Caco-2 (cell line): ENCODE results near the gene SEC22C. TPM values are rescaled to one million over a fixed set of nuclear protein-coding genes. Genes with fewer than 3 reads are reported as not detected.

Source experiments
- BruUV-seq: library from RNA; stranded (reverse); fragments of 400-500 nt; replicated peaks from 2 replicates; lab custom pipeline; 2021; lab: Mats Ljungman, UMichigan
- CTCF ChIA-PET: fragments of 300-600 bp; sonication (Branson Sonifier 250); formaldehyde crosslinking; loops from one replicate; lab custom pipeline; 2022; ENCODE audit warnings: antibody characterized with exemption; lab: Charles Lee
- POLR2A ChIA-PET: fragments of 300-600 bp; sonication (Branson Sonifier 250); formaldehyde crosslinking; loops from one replicate; lab custom pipeline; 2022; ENCODE audit warnings: antibody characterized with exemption; lab: Charles Lee
- DNase-seq, 2 experiments: peaks; one replicate each; pipeline versions ENCODE4 v3.0.0 to v3.0.0-alpha.2; 2020 to 2022
- H3K27me3 ChIP-seq: replicated peaks from 2 replicates; pipeline ENCODE4 v1.6.0; 2011; ENCODE audit warnings: low read length; ENCODE audit not compliant: control insufficient read depth, insufficient read depth
- H3K36me3 ChIP-seq: 2 replicates; pipeline ENCODE4 v1.5.1; 2011; ENCODE audit warnings: low read length; ENCODE audit not compliant: control insufficient read depth, insufficient read depth
- H3K4me1 ChIP-seq: fragments of 250-450 bp; sonication (Bioruptor Pico); 2 replicates; pipeline ENCODE4 v1.5.1; 2020; ENCODE audit warnings: mild to moderate bottlenecking
- H3K4me3 ChIP-seq: 2 replicates; pipeline ENCODE4 v1.5.1; 2011; ENCODE audit warnings: low read depth, mild to moderate bottlenecking, control low read depth, low read length
- H3K9me3 ChIP-seq: fragments of 250-450 bp; sonication (Bioruptor Pico); 2 replicates; pipeline ENCODE4 v1.5.1; 2020; ENCODE audit warnings: mild to moderate bottlenecking, moderate library complexity
- H3K27ac Mint-ChIP-seq: one replicate; pipeline ENCODE4 v1.8.0; 2022; ENCODE audit warnings: mixed read lengths; ENCODE audit not compliant: unreplicated experiment
- H3K27me3 Mint-ChIP-seq: one replicate; pipeline ENCODE4 v1.8.0; 2022; ENCODE audit warnings: mixed read lengths; ENCODE audit not compliant: insufficient read depth, unreplicated experiment
- H3K36me3 Mint-ChIP-seq: one replicate; pipeline ENCODE4 v1.8.0; 2022; ENCODE audit warnings: mild to moderate bottlenecking, mixed read lengths; ENCODE audit not compliant: insufficient read depth, unreplicated experiment
- H3K4me1 Mint-ChIP-seq: one replicate; pipeline ENCODE4 v1.8.0; 2022; ENCODE audit warnings: low read depth, mixed read lengths; ENCODE audit not compliant: unreplicated experiment
- H3K4me3 Mint-ChIP-seq: one replicate; pipeline ENCODE4 v1.8.0; 2022; ENCODE audit warnings: mild to moderate bottlenecking, moderate library complexity, mixed read lengths; ENCODE audit not compliant: unreplicated experiment
- H3K9me3 Mint-ChIP-seq: one replicate; pipeline ENCODE4 v1.8.0; 2022; ENCODE audit warnings: mixed read lengths; ENCODE audit not compliant: unreplicated experiment
- intact Hi-C: fragments of 100-400 bp; cut with micrococcal nuclease; formaldehyde crosslinking; loops from one replicate; pipeline ENCODE4 v1.10.0; 2022; ENCODE audit not compliant: unreplicated experiment
- total RNA-seq: library from RNA; stranded (reverse); gene quantifications from 2 replicates; pipeline ENCODE4 v1.2.3, GENCODE V29; 2022
- TF ChIP-seq, protein P1 (sequence below), 2 experiments: fragments of 200-600 bp in 1 of 2; IDR thresholded peaks; 1 replicate in 1 of 2; 2 replicates in 1 of 2; pipeline versions ENCODE4 v1.5.1 to v1.8.0; 2011 to 2022; ENCODE audit warnings: antibody characterized with exemption in 1 of 2, control low read depth in 1 of 2, inconsistent platforms in 1 of 2, low read depth in 1 of 2, low read length in 1 of 2, mild to moderate bottlenecking in 1 of 2, moderate library complexity in 1 of 2; ENCODE audit not compliant: insufficient read depth in 1 of 2, severe bottlenecking in 1 of 2, unreplicated experiment in 1 of 2

Gene SEC22C
- total RNA-seq, 1 experiment from 2014 or later, result 36.4 TPM

DNA sequence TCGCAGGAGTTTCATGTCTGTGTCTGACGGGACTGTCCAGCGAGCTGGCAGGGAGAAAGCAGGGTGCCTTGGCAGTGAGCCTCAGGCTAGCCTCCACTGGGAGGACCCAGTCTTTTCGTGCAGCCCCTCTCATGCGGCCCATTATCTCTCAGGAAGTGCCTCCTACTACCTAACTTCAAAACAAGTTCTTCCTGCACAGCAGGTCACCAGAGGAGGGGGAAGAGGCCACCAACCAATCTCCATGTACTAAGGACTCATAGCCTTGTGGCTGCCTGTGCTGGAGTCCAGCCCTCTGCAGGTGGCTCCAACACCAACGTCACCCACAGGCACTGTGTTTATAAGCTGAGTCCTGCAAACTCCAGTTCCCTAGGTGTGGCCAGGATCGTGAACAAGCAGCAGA, 74.5 kb downstream of the SEC22C start:
- DNase-seq, result peak; percentile 59 to 72
- H3K4me1 ChIP-seq, result peaks cover 42% of the 10 kb centered on the region
- Mint-ChIP-seq H3K36me3 (peaks cover 2% of the 10 kb centered on the region), H3K27me3 (no peaks in the 10 kb centered on the region), H3K4me1 (peaks cover 27% of the 10 kb centered on the region), H3K9me3 (no peaks in the 10 kb centered on the region), H3K4me3 (no peak overlapping the region), H3K27ac (peak overlapping the region; percentile 64)
- H3K9me3 ChIP-seq, result no peaks in the 10 kb centered on the region
- intact Hi-C loops, result loop anchor here (1.0 kb wide), 1 partner anchor 29 kb away; no protein-coding TSS in a partner anchor
- no peak overlapping the region for H3K4me3 ChIP-seq
- H3K27me3 ChIP-seq, result no peaks in the 10 kb centered on the region
- no TSS peak for BruUV-seq
- CTCF ChIA-PET, result interaction anchor here (0.7 to 1.0 kb wide), 2 partner anchors 41 to 345 kb away, joined by 3 read pairs; no protein-coding TSS in a partner anchor
- TF ChIP-seq, protein P1, sequence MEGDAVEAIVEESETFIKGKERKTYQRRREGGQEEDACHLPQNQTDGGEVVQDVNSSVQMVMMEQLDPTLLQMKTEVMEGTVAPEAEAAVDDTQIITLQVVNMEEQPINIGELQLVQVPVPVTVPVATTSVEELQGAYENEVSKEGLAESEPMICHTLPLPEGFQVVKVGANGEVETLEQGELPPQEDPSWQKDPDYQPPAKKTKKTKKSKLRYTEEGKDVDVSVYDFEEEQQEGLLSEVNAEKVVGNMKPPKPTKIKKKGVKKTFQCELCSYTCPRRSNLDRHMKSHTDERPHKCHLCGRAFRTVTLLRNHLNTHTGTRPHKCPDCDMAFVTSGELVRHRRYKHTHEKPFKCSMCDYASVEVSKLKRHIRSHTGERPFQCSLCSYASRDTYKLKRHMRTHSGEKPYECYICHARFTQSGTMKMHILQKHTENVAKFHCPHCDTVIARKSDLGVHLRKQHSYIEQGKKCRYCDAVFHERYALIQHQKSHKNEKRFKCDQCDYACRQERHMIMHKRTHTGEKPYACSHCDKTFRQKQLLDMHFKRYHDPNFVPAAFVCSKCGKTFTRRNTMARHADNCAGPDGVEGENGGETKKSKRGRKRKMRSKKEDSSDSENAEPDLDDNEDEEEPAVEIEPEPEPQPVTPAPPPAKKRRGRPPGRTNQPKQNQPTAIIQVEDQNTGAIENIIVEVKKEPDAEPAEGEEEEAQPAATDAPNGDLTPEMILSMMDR (IDR thresholded peaks at IDR 0.05; ENCODE audit: insufficient read depth in 1 of 2, low read depth in 1 of 2, low read length in 1 of 2, severe bottlenecking in 1 of 2, unreplicated experiment in 1 of 2), result peak in 1 of 2 experiments; percentile 13
- POLR2A ChIA-PET, result interaction anchor here (0.7 kb wide), 1 partner anchor 19 kb away, joined by 8 read pairs; no protein-coding TSS in a partner anchor
- no peaks in the 10 kb centered on the region for H3K36me3 ChIP-seq

DNA sequence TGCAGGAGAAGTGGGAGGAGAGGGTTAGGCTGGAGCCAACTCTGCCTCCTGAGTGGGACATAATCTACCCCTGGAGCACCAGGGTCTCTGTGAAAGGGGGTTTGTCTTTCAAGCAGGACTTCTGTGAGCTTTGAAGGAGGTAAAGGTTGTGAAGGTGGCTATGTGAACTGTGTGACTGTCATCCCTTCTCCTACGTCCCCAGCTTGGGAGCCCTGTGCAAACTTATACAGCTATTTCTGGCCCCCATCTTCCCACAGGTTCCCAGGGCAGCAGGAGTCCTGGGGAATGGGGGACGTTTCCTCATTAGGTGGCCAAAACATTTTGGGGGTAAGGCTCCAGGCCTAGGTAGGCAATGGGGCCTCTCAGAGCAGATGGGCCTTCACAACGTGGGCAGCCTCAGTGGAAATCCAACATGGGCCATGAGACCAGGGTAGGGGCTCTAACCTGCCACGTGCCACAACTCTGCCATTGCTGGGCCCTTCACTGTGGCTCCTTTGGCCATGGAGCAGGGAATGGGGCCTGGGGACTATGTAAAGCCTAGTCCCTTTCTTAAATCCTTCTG, 75.8 kb downstream of the SEC22C start:
- no peaks in the 10 kb centered on the region for H3K9me3 ChIP-seq
- Mint-ChIP-seq H3K9me3 (no peaks in the 10 kb centered on the region), H3K4me3 (no peak overlapping the region), H3K4me1 (peaks cover 26% of the 10 kb centered on the region), H3K27me3 (peaks cover under 1% of the 10 kb centered on the region), H3K36me3 (peaks cover 8% of the 10 kb centered on the region), H3K27ac (no peak overlapping the region)
- H3K27me3 ChIP-seq, result no peaks in the 10 kb centered on the region
- intact Hi-C loops, result no loop called here
- no peaks in the 10 kb centered on the region for H3K36me3 ChIP-seq
- CTCF ChIA-PET, result no interaction called here
- H3K4me1 ChIP-seq, result peaks cover 35% of the 10 kb centered on the region
- TF ChIP-seq, protein P1 (IDR thresholded peaks at IDR 0.05; ENCODE audit: insufficient read depth in 1 of 2, low read depth in 1 of 2, low read length in 1 of 2, severe bottlenecking in 1 of 2, unreplicated experiment in 1 of 2), result no peak
- BruUV-seq, result no TSS peak
- POLR2A ChIA-PET, result no interaction called here
- H3K4me3 ChIP-seq, result no peak overlapping the region
- DNase-seq, result peak in 1 of 2 experiments; percentile 2

DNA sequence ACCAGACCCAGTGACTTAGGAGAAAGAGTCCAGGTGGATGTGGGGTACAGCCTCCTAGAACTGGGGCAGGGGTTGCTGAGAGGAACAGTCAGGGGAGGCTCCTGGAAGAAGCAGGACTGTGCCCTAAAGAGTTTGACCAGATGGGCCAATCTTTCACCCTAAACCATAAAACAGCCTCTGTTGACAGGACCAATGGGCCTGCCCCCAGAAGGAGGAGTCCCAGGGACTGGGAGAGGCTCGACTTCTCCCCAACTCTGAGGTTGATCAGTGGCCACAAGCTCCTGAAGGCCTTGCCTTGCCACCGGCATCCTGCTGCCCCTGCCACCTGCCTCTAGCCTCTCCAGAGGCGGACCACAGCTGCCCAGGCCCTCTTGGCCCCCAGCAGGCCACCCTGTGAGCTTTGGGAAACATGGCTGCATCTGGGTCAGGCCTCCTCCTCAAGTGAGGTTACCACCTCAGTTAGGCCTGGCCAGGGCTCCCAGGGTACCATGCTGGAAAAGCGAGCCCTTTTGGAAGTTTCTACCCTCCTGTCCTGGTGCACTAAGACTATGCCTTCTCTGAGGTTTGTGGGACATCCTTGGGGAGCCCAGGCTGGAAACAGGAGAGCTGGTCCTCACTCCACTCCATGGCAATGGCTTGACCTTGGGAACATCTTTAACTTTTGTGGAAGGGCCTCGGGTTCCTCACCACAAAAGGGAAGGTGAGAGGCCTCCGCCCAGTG, 76.5 kb downstream of the SEC22C start:
- TF ChIP-seq, protein P1 (IDR thresholded peaks at IDR 0.05; ENCODE audit: insufficient read depth in 1 of 2, low read depth in 1 of 2, low read length in 1 of 2, severe bottlenecking in 1 of 2, unreplicated experiment in 1 of 2), result no peak
- BruUV-seq, result no TSS peak
- H3K9me3 Mint-ChIP-seq, result no peaks in the 10 kb centered on the region
- intact Hi-C loops, result no loop called here
- no peak overlapping the region for H3K4me3 ChIP-seq
- no peaks in the 10 kb centered on the region for H3K36me3 ChIP-seq
- H3K27ac Mint-ChIP-seq, result no peak overlapping the region
- peaks cover 8% of the 10 kb centered on the region for H3K36me3 Mint-ChIP-seq
- H3K4me1 ChIP-seq, result peaks cover 29% of the 10 kb centered on the region
- peak in 1 of 2 experiments; percentile 23 for DNase-seq
- peaks cover 7% of the 10 kb centered on the region for H3K27me3 Mint-ChIP-seq
- POLR2A ChIA-PET, result no interaction called here
- peaks cover 28% of the 10 kb centered on the region for H3K4me1 Mint-ChIP-seq
- H3K4me3 Mint-ChIP-seq, result no peak overlapping the region
- H3K27me3 ChIP-seq, result no peaks in the 10 kb centered on the region
- CTCF ChIA-PET, result no interaction called here
- no peaks in the 10 kb centered on the region for H3K9me3 ChIP-seq
